Measurements from ENCODE around the gene DIAPH1. TPM values are rescaled to one million over a fixed set of nuclear protein-coding genes. Genes with fewer than 3 reads are reported as not detected.

Gene DIAPH1
- total RNA-seq, 1 donor from 2014 or later, result 118 TPM

GRCh38 chr5:141510160-141510559 lies 108.6 kb downstream of the DIAPH1 start:
- ATAC-seq, result no peak
- DNase-seq, result no peak
- H3K36me3 ChIP-seq, result peaks cover 21% of the 10 kb centered on the region
- H3K27ac ChIP-seq, result peak overlapping the region; percentile 74
- H3K9me3 ChIP-seq, result no peaks in the 10 kb centered on the region
- no peak overlapping the region for H3K4me3 ChIP-seq
- H3K27me3 ChIP-seq, result no peaks in the 10 kb centered on the region
- peaks cover 43% of the 10 kb centered on the region for H3K4me1 ChIP-seq
- intact Hi-C loops (cut with DNase I), result no loop called here
- TF ChIP-seq, protein P1, sequence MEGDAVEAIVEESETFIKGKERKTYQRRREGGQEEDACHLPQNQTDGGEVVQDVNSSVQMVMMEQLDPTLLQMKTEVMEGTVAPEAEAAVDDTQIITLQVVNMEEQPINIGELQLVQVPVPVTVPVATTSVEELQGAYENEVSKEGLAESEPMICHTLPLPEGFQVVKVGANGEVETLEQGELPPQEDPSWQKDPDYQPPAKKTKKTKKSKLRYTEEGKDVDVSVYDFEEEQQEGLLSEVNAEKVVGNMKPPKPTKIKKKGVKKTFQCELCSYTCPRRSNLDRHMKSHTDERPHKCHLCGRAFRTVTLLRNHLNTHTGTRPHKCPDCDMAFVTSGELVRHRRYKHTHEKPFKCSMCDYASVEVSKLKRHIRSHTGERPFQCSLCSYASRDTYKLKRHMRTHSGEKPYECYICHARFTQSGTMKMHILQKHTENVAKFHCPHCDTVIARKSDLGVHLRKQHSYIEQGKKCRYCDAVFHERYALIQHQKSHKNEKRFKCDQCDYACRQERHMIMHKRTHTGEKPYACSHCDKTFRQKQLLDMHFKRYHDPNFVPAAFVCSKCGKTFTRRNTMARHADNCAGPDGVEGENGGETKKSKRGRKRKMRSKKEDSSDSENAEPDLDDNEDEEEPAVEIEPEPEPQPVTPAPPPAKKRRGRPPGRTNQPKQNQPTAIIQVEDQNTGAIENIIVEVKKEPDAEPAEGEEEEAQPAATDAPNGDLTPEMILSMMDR (IDR thresholded peaks at IDR 0.05), result no peak

DNA sequence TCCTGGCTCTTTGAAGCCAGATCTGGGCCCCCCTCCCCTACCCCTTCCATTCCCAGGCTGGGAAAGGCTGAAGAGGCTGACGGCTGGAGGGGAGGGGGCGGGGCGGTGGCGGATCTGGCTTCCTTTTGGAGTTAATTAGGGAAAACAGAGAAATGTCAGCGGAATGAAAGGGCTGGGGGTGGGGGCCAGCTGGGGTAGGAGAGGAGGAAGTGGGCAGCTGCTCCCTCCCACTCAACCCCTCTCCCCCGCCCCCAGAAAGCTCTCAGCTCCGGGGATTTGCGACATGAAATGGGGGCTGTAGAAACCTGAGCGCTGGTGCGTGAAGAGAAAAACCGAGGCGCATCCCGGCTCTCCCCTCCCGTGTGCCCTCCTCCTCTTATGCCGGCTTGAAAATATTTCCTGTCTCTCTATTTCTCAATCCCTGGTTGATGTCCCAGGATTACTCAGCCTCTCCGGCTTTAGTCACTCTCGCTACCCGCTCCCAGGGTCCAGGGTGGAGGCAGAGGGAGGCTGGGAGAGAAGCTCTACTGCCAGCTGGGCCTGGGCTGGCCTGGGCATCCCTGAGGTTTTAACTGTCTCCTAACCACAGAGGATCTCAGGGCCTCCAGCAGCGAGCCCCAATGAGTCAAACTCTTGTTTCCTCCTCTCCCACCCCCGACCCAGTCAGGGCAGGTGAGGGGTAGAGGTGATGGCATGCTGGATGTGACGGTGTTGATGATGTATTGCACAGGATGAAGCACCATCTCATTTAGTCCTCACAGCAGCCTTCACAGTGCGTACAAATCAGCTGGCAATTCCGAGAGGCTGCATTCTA lies 109.8 kb downstream of the DIAPH1 start:
- Histone ChIP-seq H3K4me1 (peaks cover 34% of the 10 kb centered on the region), H3K9me3 (no peaks in the 10 kb centered on the region), H3K27me3 (no peaks in the 10 kb centered on the region), H3K36me3 (peaks cover 24% of the 10 kb centered on the region), H3K4me3 (peak overlapping the region; percentile 23), H3K27ac (peak overlapping the region; percentile 74)
- ATAC-seq, result peak; percentile 23
- TF ChIP-seq, protein P1 (IDR thresholded peaks at IDR 0.05), result no peak
- no peak for DNase-seq
- intact Hi-C loops (cut with DNase I), result no loop called here

DNA sequence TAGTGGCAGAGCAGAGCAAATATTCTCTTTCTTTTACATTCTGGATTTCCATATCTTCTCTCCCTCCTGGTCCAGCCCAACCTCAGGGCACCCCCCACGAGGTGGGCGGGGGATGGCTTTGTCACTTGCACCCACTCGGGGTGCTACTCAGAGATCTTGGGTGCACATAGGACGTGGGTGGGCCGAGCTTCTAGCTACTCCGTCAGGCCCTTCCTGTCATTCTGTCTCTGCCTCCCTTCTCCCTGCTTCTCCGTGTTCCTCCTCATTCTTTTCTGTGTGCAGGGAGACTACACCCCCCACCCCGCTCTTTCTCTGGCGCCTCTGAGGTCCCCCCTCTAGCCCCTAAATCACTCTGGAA lies 110.4 kb downstream of the DIAPH1 start:
- no peak for ATAC-seq

GRCh38 chr5:141507387-141508091 lies 111.3 kb downstream of the DIAPH1 start:
- H3K4me3 ChIP-seq, result no peak overlapping the region
- TF ChIP-seq, protein P1 (IDR thresholded peaks at IDR 0.05), result no peak
- no peaks in the 10 kb centered on the region for H3K27me3 ChIP-seq
- H3K27ac ChIP-seq, result peak overlapping the region; percentile 74
- peaks cover 22% of the 10 kb centered on the region for H3K4me1 ChIP-seq
- intact Hi-C loops (cut with DNase I), result no loop called here
- no peak for DNase-seq
- no peak for ATAC-seq
- peaks cover 36% of the 10 kb centered on the region for H3K36me3 ChIP-seq
- no peaks in the 10 kb centered on the region for H3K9me3 ChIP-seq

More for the DNA sequence above, 110.4 kb downstream of the DIAPH1 start:
- Histone ChIP-seq H3K36me3 (peaks cover 29% of the 10 kb centered on the region), H3K27me3 (no peaks in the 10 kb centered on the region), H3K4me3 (peak overlapping the region; percentile 23), H3K27ac (peak overlapping the region; percentile 74), H3K4me1 (peaks cover 29% of the 10 kb centered on the region), H3K9me3 (no peaks in the 10 kb centered on the region)
- TF ChIP-seq, protein P1 (IDR thresholded peaks at IDR 0.05), result no peak
- intact Hi-C loops (cut with DNase I), result no loop called here
- DNase-seq, result no peak

GRCh38 chr5:141506381-141507155 lies 112.2 kb downstream of the DIAPH1 start:
- Histone ChIP-seq H3K36me3 (peaks cover 35% of the 10 kb centered on the region), H3K4me1 (peaks cover 15% of the 10 kb centered on the region), H3K27me3 (no peaks in the 10 kb centered on the region), H3K4me3 (no peak overlapping the region), H3K27ac (peak overlapping the region; percentile 74), H3K9me3 (no peaks in the 10 kb centered on the region)
- intact Hi-C loops (cut with DNase I), result no loop called here
- ATAC-seq, result no peak
- TF ChIP-seq, protein P1 (IDR thresholded peaks at IDR 0.05), result no peak
- no peak for DNase-seq

Measured in upper lobe of right lung (tissue), 1 donor.